NB4 (cell line): Measurements from ENCODE around the gene DAPK1.

ENCODE experiments used
- MYC ChIP-seq: IDR thresholded peaks from 2 replicates; pipeline ENCODE4 v1.6.1; 2011; ENCODE audit warnings: low read depth, low read length
- POLR2A ChIP-seq: IDR thresholded peaks from 2 replicates; pipeline ENCODE4 v1.6.1; 2011; ENCODE audit warnings: mild to moderate bottlenecking; ENCODE audit not compliant: insufficient read length; ENCODE audit errors: extremely low read depth
- TF ChIP-seq, protein P1 (sequence below): IDR thresholded peaks from one replicate; pipeline ENCODE4 v1.5.1; 2012; ENCODE audit warnings: low read depth, low read length
- TF ChIP-seq, protein P2 (sequence below): IDR thresholded peaks from 2 replicates; pipeline ENCODE4 v1.6.1; 2011; ENCODE audit warnings: low read depth, low read length

DNA sequence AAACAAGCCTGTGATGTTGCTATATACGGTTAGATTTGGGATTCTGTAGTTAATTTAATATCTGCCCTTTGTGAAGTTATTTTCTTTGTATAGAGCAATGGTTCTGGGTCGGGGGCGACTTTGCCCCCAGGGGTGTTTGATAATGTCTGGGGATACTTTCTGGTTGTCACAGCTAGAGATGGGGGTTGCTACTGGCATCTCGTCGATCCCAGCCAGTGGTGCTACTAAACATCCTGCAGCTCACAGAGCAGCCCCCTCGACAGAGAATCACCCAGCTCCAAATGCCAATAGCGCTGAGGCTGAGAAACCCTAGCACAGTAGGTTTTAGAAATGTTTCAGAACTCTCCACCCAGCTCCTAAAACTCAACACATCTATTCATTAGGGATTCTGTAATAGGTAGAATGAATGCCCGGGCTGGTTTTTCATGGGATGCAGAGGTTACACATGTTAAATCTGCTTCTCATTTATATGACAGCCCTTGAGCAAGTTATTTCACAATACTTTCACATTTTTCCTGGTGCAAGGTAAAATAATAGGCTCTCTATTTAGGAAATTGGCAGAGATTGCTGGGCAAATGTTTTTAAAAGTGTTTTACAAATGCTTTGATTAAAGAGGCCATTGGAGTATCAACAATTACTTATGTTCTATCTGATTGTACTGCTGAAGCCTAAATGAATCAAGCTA, 153.1 kb downstream of the DAPK1 start:
- TF ChIP-seq, protein P1, sequence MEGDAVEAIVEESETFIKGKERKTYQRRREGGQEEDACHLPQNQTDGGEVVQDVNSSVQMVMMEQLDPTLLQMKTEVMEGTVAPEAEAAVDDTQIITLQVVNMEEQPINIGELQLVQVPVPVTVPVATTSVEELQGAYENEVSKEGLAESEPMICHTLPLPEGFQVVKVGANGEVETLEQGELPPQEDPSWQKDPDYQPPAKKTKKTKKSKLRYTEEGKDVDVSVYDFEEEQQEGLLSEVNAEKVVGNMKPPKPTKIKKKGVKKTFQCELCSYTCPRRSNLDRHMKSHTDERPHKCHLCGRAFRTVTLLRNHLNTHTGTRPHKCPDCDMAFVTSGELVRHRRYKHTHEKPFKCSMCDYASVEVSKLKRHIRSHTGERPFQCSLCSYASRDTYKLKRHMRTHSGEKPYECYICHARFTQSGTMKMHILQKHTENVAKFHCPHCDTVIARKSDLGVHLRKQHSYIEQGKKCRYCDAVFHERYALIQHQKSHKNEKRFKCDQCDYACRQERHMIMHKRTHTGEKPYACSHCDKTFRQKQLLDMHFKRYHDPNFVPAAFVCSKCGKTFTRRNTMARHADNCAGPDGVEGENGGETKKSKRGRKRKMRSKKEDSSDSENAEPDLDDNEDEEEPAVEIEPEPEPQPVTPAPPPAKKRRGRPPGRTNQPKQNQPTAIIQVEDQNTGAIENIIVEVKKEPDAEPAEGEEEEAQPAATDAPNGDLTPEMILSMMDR: no peak
- TF ChIP-seq POLR2A (no peak), MYC (no peak)
- TF ChIP-seq, protein P2, sequence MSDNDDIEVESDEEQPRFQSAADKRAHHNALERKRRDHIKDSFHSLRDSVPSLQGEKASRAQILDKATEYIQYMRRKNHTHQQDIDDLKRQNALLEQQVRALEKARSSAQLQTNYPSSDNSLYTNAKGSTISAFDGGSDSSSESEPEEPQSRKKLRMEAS: no peak
